Endothelial cell of umbilical vein (primary cell): Measurements from ENCODE around the gene CMTM4. TPM values are rescaled to one million over a fixed set of nuclear protein-coding genes. Genes with fewer than 3 reads are reported as not detected.
"Not testable (repeated sequence)": the region's sequence is repeated elsewhere in the genome, so short reads cannot be mapped to it uniquely, and the experiment has no call there.

ENCODE experiments used
- BruUV-seq: library from RNA; stranded (reverse); fragments of 400-500 nt; replicated peaks from 2 replicates; lab custom pipeline; 2021; lab: Mats Ljungman, UMichigan
- CTCF ChIA-PET: fragments of 300-600, 350-600 bp; sonication (Branson Sonifier 250); formaldehyde crosslinking; loops from one replicate; lab custom pipeline; 2021; ENCODE audit warnings: antibody characterized with exemption, inconsistent platforms; lab: Charles Lee
- POLR2A ChIA-PET: fragments of 300-600, 350-600 bp; sonication (Branson Sonifier 250); formaldehyde crosslinking; loops from one replicate; lab custom pipeline; 2021; ENCODE audit warnings: antibody characterized with exemption, inconsistent platforms; lab: Charles Lee
- DNase-seq: peaks from one replicate; pipeline ENCODE4 v3.0.0-alpha.2; 2011; ENCODE audit warnings: low read depth, low spot score
- FAIRE-seq: peaks from 2 replicates; lab custom pipeline; 2011; peaks lifted over from hg19 to GRCh38; lab: Jason Lieb, UNC
- H2AFZ ChIP-seq: 2 replicates; pipeline ENCODE4 v1.6.0; 2012; ENCODE audit warnings: low read depth, low read length, control low read depth, inconsistent platforms
- H3K27ac ChIP-seq: 2 replicates; pipeline ENCODE4 v1.5.1; 2011; ENCODE audit warnings: low read depth, mild to moderate bottlenecking, control low read depth, low read length, moderate library complexity; ENCODE audit not compliant: insufficient read depth
- H3K27me3 ChIP-seq, 2 experiments: 2 replicates each; pipeline versions ENCODE4 v1.6.0 to v1.6.1; 2011; ENCODE audit warnings: low read length in 2 of 2, mixed read lengths in 1 of 2; ENCODE audit not compliant: control insufficient read depth in 2 of 2, insufficient read depth in 2 of 2
- H3K36me3 ChIP-seq, 2 experiments: 2 replicates in 1 of 2; 3 replicates in 1 of 2; pipeline ENCODE4 v1.5.1; 2011; ENCODE audit warnings: low read length in 2 of 2, mild to moderate bottlenecking in 1 of 2, moderate library complexity in 1 of 2; ENCODE audit not compliant: control insufficient read depth in 2 of 2, insufficient read depth in 2 of 2; ENCODE audit errors: extremely low read depth in 1 of 2
- H3K4me1 ChIP-seq: 3 replicates; pipeline ENCODE4 v1.5.1; 2011; ENCODE audit warnings: mild to moderate bottlenecking, low read length; ENCODE audit not compliant: control insufficient read depth, insufficient read depth; ENCODE audit errors: extremely low read depth
- H3K4me2 ChIP-seq: 2 replicates; pipeline ENCODE4 v1.6.1; 2011; ENCODE audit warnings: low read length, control low read depth, mixed read lengths; ENCODE audit not compliant: insufficient read depth
- H3K4me3 ChIP-seq, 3 experiments: fragments of 200-600 bp in 1 of 3; sonication (generic), shearing (Covaris generic) in 1 of 3; replicated peaks in 1 of 3; 2 replicates each; pipeline ENCODE4 v1.5.1; 2011 to 2016; ENCODE audit warnings: control low read depth in 3 of 3, low read length in 3 of 3, mild to moderate bottlenecking in 2 of 3, inconsistent platforms in 1 of 3, low read depth in 1 of 3, moderate library complexity in 1 of 3; ENCODE audit not compliant: insufficient read depth in 1 of 3
- H3K79me2 ChIP-seq: 2 replicates; pipeline ENCODE4 v1.6.0; 2012; ENCODE audit warnings: low read length, inconsistent platforms; ENCODE audit not compliant: control insufficient read depth, insufficient read depth
- H3K9ac ChIP-seq: replicated peaks from 2 replicates; pipeline ENCODE3; 2011; ENCODE audit warnings: low read length, control low read depth; ENCODE audit not compliant: insufficient read depth; ENCODE audit errors: extremely low read depth
- H3K9me1 ChIP-seq: replicated peaks from 3 replicates; pipeline ENCODE4 v1.6.0; 2011; ENCODE audit warnings: mild to moderate bottlenecking, low read length; ENCODE audit not compliant: control insufficient read depth, insufficient read depth; ENCODE audit errors: extremely low read depth
- H3K9me3 ChIP-seq: replicated peaks from 2 replicates; pipeline ENCODE4 v1.5.1; 2012; ENCODE audit warnings: low read length, inconsistent platforms; ENCODE audit not compliant: control insufficient read depth, insufficient read depth
- H4K20me1 ChIP-seq: replicated peaks from 2 replicates; pipeline ENCODE3; 2011; ENCODE audit warnings: mild to moderate bottlenecking, low read length; ENCODE audit not compliant: control insufficient read depth, insufficient read depth; ENCODE audit errors: extremely low read depth
- EZH2 ChIP-seq: IDR thresholded peaks from 2 replicates; pipeline ENCODE4 v1.6.1; 2012; ENCODE audit warnings: borderline replicate concordance, low read depth, mild to moderate bottlenecking, moderate library complexity, low read length, inconsistent platforms; ENCODE audit not compliant: severe bottlenecking
- FOS ChIP-seq: IDR thresholded peaks from 2 replicates; pipeline ENCODE4 v1.6.1; 2011; ENCODE audit warnings: mild to moderate bottlenecking, low read length, moderate library complexity, borderline replicate concordance; ENCODE audit not compliant: insufficient read depth
- GATA2 ChIP-seq: IDR thresholded peaks from 2 replicates; pipeline ENCODE4 v1.7.0; 2011; ENCODE audit warnings: low read depth, mild to moderate bottlenecking, moderate library complexity, mixed read lengths, low read length; ENCODE audit not compliant: insufficient read length, insufficient read depth
- JUN ChIP-seq: IDR thresholded peaks from 2 replicates; pipeline ENCODE4 v1.6.1; 2011; ENCODE audit warnings: borderline replicate concordance, low read depth; ENCODE audit not compliant: insufficient read length, insufficient read depth
- MYC ChIP-seq: IDR thresholded peaks from one replicate; pipeline ENCODE4 v1.6.1; 2011; ENCODE audit warnings: mild to moderate bottlenecking, low read depth, low read length
- POLR2A ChIP-seq: IDR thresholded peaks from 2 replicates; pipeline ENCODE4 v1.6.1; 2012; ENCODE audit warnings: low read depth, mild to moderate bottlenecking, control low read depth, low read length
- POLR2AphosphoS5 ChIP-seq: IDR thresholded peaks from 2 replicates; pipeline ENCODE4 v1.6.1; 2012; ENCODE audit warnings: low read depth, mild to moderate bottlenecking, control low read depth, low read length, moderate library complexity; ENCODE audit not compliant: insufficient read depth
- dilution Hi-C: fragments of 300-500 bp; cut with MboI; formaldehyde crosslinking; loops from one replicate; pipeline ENCODE4 v1.15.0; 2019; ENCODE audit warnings: low sequenced_read_pairs; ENCODE audit not compliant: extremely low pct_ligation_motif_present
- intact Hi-C: fragments of 100-400 bp; cut with micrococcal nuclease; formaldehyde crosslinking; loops from one replicate; pipeline ENCODE4 v1.10.0; 2022
- polyA plus RNA-seq, 4 experiments: library from polyadenylated mRNA; depleted of rRNA in 3 of 4; stranded (reverse) in 3 of 4; unstranded in 1 of 4; fragments of >200 nt; gene quantifications; 2 replicates each; pipeline versions ENCODE4 v1.2.1 to v1.2.3, GENCODE V29; 2011 to 2012; ENCODE audit warnings: missing spikeins in 1 of 4
- total RNA-seq: library from RNA; stranded (reverse); gene quantifications from 2 replicates; pipeline ENCODE4 v1.2.3, GENCODE V29; 2021
- TF ChIP-seq, protein P1 (sequence below), 2 donors: IDR thresholded peaks; 1 replicate in 1 of 2; 2 replicates in 1 of 2; pipeline ENCODE4 v1.5.1; 2011; ENCODE audit warnings: low read length in 2 of 2, mild to moderate bottlenecking in 2 of 2, moderate library complexity in 2 of 2, control low read depth in 1 of 2, inconsistent platforms in 1 of 2, low read depth in 1 of 2; ENCODE audit not compliant: insufficient read depth in 1 of 2; ENCODE audit errors: extremely low read depth in 1 of 2
- TF ChIP-seq, protein P2 (sequence below): IDR thresholded peaks from 2 replicates; pipeline ENCODE4 v1.6.1; 2011; ENCODE audit not compliant: insufficient read depth, insufficient read length

Gene CMTM4
- total and polyA plus RNA-seq, 2 donors (not counting 3 experiments of a cell fraction or from before 2014, with no cell fraction given), result 9.0 to 10.7 TPM

DNA sequence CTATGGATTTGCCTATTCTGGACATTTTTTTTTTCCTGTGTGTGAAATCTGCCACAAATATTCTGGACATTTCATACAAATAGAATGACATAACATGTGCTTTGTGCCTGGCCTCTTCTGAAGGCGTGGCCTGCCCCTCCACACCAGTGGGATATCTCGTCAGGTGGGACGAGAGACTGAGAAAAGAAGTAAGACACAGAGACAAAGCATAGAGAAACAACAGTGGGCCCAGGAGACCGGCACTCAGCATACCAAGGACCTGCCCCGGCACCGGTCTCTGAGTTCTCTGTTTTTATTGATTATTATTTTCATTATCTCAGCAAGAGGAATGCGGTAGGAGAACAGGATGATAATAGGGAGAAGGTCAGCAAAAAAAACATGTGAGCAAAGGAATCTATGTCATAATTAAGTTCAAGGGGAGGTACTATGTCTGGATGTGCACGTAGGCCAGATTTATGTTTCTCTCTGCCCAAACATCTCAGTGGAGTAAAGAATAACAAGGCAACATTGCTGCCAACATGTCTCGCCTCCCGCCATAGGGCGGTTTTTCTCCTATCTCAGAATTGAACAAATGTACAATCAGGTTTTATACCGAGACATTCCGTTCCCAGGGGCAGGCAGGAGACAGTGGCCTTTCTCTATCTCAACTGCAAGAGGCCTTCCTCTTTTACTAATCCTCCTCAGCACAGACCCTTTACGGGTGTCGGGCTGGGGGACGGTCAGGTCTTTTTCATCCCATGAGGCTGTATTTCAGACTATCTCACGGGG, 68.7 kb downstream of the CMTM4 start:
- dilution Hi-C loops, BruUV-seq, FAIRE-seq, H3K9ac ChIP-seq, POLR2A ChIA-PET, H3K9me1 ChIP-seq, H3K4me1 ChIP-seq, H2AFZ ChIP-seq, H4K20me1 ChIP-seq, H3K27me3 ChIP-seq, H3K4me3 ChIP-seq, H3K9me3 ChIP-seq, H3K79me2 ChIP-seq, DNase-seq, H3K36me3 ChIP-seq, H3K4me2 ChIP-seq, intact Hi-C loops, H3K27ac ChIP-seq: not testable (repeated sequence)
- CTCF ChIA-PET, result interaction anchor here (1.8 to 2.2 kb wide), 2 partner anchors 23 to 33 kb away, joined by 4 to 10 read pairs; no protein-coding TSS in a partner anchor

DNA sequence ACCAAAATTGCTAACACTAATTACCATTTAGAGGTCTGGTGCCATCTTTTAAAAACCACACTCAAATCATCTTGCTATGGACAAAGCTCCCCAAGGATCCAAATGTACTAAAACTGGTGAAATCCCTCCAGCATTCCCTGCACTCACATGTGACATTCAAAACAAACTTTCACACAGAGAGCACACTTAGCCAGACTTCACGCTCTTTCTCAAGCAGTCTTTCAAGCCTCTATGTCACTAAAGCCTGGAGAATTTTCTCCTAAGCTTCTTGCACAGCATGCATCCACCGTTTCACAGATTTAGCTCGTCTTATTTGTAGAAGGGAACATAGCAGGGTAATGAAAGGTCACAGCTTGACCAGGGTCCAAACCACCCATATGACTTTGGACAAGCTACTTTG, 72.8 kb downstream of the CMTM4 start:
- Histone ChIP-seq H2AFZ (no peak overlapping the region), H4K20me1 (no peaks in the 10 kb centered on the region), H3K36me3 (no peaks in the 10 kb centered on the region), H3K4me1 (peaks cover 9% of the 10 kb centered on the region), H3K4me2 (no peak overlapping the region), H3K27me3 (no peaks in the 10 kb centered on the region), H3K9ac (no peak overlapping the region), H3K9me1 (no peaks in the 10 kb centered on the region), H3K79me2 (no peaks in the 10 kb centered on the region), H3K9me3 (no peaks in the 10 kb centered on the region), H3K27ac (no peak overlapping the region), H3K4me3 (no peak overlapping the region)
- dilution Hi-C loops, result no loop called here
- TF ChIP-seq, protein P1, sequence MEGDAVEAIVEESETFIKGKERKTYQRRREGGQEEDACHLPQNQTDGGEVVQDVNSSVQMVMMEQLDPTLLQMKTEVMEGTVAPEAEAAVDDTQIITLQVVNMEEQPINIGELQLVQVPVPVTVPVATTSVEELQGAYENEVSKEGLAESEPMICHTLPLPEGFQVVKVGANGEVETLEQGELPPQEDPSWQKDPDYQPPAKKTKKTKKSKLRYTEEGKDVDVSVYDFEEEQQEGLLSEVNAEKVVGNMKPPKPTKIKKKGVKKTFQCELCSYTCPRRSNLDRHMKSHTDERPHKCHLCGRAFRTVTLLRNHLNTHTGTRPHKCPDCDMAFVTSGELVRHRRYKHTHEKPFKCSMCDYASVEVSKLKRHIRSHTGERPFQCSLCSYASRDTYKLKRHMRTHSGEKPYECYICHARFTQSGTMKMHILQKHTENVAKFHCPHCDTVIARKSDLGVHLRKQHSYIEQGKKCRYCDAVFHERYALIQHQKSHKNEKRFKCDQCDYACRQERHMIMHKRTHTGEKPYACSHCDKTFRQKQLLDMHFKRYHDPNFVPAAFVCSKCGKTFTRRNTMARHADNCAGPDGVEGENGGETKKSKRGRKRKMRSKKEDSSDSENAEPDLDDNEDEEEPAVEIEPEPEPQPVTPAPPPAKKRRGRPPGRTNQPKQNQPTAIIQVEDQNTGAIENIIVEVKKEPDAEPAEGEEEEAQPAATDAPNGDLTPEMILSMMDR (IDR thresholded peaks at IDR 0.05; ENCODE audit: extremely low read depth in 1 of 2, insufficient read depth in 1 of 2, low read depth in 1 of 2, low read length in 2 of 2), result no peak
- TF ChIP-seq FOS (no peak), POLR2AphosphoS5 (no peak), EZH2 (no peak), GATA2 (no peak), POLR2A (no peak), MYC (no peak), JUN (no peak)
- TF ChIP-seq, protein P2, sequence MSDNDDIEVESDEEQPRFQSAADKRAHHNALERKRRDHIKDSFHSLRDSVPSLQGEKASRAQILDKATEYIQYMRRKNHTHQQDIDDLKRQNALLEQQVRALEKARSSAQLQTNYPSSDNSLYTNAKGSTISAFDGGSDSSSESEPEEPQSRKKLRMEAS, result no peak
- BruUV-seq, result no TSS peak
- FAIRE-seq (no peak), DNase-seq (no peak)
- ChIA-PET CTCF (interaction anchor here (1.0 to 2.6 kb wide), 3 partner anchors 15 to 39 kb away, joined by 3 to 11 read pairs (median 4); no protein-coding TSS in a partner anchor), POLR2A (no interaction called here)
- intact Hi-C loops, result no loop called here
